Measurements from ENCODE around the gene WDPCP. TPM values are rescaled to one million over a fixed set of nuclear protein-coding genes. Genes with fewer than 3 reads are reported as not detected.
A peak's percentile ranks its signal among the peaks of the same experiment; 100 is the strongest.

WDPCP gene
- polyA plus RNA-seq, 1 of the 3 experiments (the other 2 are of a cell fraction) = 3.1 TPM

DNA sequence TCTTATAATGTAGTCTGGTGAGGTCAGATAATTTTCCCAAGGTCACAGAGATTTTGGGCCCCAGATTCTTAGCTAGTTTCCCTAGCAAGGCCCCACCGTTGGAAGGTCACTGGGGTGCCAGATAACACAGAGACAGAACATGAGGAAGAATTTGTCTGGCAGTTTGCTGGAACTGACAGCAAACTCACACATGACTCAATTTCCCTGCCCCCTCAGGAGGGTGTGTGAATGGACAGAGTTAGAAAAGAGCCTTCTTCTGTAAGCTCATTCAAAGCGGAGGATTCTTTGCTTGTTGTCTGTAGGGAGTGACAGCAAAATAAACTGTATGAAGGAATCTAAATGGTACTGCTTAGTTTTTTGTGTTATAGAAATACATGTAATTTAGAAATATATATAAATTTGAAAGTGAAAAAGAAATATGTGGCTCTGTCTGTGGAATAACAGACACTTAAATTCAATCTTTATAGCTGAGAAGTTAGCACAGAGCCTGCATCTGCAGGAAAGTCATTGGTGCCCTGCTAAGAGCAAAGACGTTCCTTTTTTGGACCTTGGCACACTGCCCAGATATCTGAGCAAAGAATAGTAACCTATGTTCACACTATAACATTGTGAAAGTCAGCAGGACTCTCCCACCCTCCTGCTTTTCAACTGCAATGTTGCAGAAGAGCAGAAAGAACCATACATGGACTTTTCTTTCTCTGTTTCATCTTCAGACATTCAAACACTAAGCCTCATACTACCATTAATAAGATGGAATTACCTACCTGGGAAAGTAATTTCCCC, 2.5 kb upstream of the WDPCP start:
- H3K4me1 ChIP-seq (ENCODE audit: control insufficient read depth in 1 of 2, insufficient read depth in 2 of 2, low read depth in 1 of 2, low read length in 1 of 2) = peaks cover 6 to 11% of the 10 kb centered on the region in 2 experiments
- no peak for DNase-seq
- H3K27me3 ChIP-seq (ENCODE audit: insufficient read depth) = no peaks in the 10 kb centered on the region
- H3K79me2 ChIP-seq (ENCODE audit: insufficient read depth) = peaks cover 84% of the 10 kb centered on the region
- no peak overlapping the region for H2AFZ ChIP-seq (ENCODE audit: low read depth)
- H4K20me1 ChIP-seq (ENCODE audit: insufficient read depth) = no peaks in the 10 kb centered on the region
- H3K27ac ChIP-seq (ENCODE audit: low read depth in 2 of 2, low read length in 1 of 2) = no peak overlapping the region
- H3K36me3 ChIP-seq (replicated peaks in 1 of 2; ENCODE audit: control insufficient read depth in 1 of 2, insufficient read depth in 2 of 2, low read length in 1 of 2) = peaks cover 23 to 35% of the 10 kb centered on the region in 2 experiments
- no peak overlapping the region for H3K9ac ChIP-seq
- TF ChIP-seq EP300 (IDR thresholded peaks at IDR 0.05; ENCODE audit: borderline replicate concordance in 1 of 2, low read depth in 1 of 2, low read length in 1 of 2) (no peak), JUND (IDR thresholded peaks at IDR 0.05) (no peak), ELF1 (IDR thresholded peaks at IDR 0.05) (no peak), GATA2 (CRISPR knock-in tag; IDR thresholded peaks at IDR 0.05) (no peak), FOXM1 (IDR thresholded peaks at IDR 0.05; ENCODE audit: low read depth) (no peak), POLR2AphosphoS5 (IDR thresholded peaks at IDR 0.05; ENCODE audit: low read depth, low read length) (no peak), TEAD4 (IDR thresholded peaks at IDR 0.05; ENCODE audit: borderline replicate concordance, insufficient read depth) (no peak), MEF2A (IDR thresholded peaks at IDR 0.05; ENCODE audit: borderline replicate concordance, low read depth) (no peak), EZH2phosphoT487 (IDR thresholded peaks at IDR 0.05; ENCODE audit: borderline replicate concordance, low read depth) (no peak), SMC3 (IDR thresholded peaks at IDR 0.05; ENCODE audit: low read depth, low read length) (no peak), MXI1 (IDR thresholded peaks at IDR 0.05; ENCODE audit: low read depth, low read length) (no peak)
- TF ChIP-seq, protein P1, sequence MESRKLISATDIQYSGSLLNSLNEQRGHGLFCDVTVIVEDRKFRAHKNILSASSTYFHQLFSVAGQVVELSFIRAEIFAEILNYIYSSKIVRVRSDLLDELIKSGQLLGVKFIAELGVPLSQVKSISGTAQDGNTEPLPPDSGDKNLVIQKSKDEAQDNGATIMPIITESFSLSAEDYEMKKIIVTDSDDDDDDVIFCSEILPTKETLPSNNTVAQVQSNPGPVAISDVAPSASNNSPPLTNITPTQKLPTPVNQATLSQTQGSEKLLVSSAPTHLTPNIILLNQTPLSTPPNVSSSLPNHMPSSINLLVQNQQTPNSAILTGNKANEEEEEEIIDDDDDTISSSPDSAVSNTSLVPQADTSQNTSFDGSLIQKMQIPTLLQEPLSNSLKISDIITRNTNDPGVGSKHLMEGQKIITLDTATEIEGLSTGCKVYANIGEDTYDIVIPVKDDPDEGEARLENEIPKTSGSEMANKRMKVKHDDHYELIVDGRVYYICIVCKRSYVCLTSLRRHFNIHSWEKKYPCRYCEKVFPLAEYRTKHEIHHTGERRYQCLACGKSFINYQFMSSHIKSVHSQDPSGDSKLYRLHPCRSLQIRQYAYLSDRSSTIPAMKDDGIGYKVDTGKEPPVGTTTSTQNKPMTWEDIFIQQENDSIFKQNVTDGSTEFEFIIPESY (IDR thresholded peaks at IDR 0.05; ENCODE audit: borderline replicate concordance, low read depth) = no peak
- TF ChIP-seq, protein P2, sequence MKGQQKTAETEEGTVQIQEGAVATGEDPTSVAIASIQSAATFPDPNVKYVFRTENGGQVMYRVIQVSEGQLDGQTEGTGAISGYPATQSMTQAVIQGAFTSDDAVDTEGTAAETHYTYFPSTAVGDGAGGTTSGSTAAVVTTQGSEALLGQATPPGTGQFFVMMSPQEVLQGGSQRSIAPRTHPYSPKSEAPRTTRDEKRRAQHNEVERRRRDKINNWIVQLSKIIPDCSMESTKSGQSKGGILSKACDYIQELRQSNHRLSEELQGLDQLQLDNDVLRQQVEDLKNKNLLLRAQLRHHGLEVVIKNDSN (IDR thresholded peaks at IDR 0.05; ENCODE audit: borderline replicate concordance, low read depth) = no peak
- TF ChIP-seq, protein P3, sequence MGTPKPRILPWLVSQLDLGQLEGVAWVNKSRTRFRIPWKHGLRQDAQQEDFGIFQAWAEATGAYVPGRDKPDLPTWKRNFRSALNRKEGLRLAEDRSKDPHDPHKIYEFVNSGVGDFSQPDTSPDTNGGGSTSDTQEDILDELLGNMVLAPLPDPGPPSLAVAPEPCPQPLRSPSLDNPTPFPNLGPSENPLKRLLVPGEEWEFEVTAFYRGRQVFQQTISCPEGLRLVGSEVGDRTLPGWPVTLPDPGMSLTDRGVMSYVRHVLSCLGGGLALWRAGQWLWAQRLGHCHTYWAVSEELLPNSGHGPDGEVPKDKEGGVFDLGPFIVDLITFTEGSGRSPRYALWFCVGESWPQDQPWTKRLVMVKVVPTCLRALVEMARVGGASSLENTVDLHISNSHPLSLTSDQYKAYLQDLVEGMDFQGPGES (IDR thresholded peaks at IDR 0.05; ENCODE audit: low read depth, low read length) = no peak
- ChIA-PET CTCF (interaction anchor here (2.0 kb wide), 1 partner anchor 270 kb away, joined by 4 read pairs; no protein-coding TSS in a partner anchor), POLR2A (no interaction called here)
- no peaks in the 10 kb centered on the region for H3K9me3 ChIP-seq
- H3F3A ChIP-seq (replicated peaks; ENCODE audit: insufficient read depth) = no peaks in the 10 kb centered on the region
- no peaks in the 10 kb centered on the region for H3K9me2 ChIP-seq
- 54% methylated on average over 3 of the region's 3 CpGs for WGBS (ENCODE audit: low lambda C conversion rate)
- H3K4me2 ChIP-seq = peak overlapping the region; percentile 79; the same call in 1 of the 2 replicates
- no peak overlapping the region for H3K4me3 ChIP-seq (ENCODE audit: low read depth in 2 of 2, low read length in 1 of 2)
